Activated naive CD4-positive, alpha-beta T cell treated with Interleukin-2 at 50 U/mL for 16 hours (primary cell): ENCODE results near the gene CUL4A.
"Not testable (repeated sequence)": the region's sequence is repeated elsewhere in the genome, so short reads cannot be mapped to it uniquely, and the experiment has no call there.

Source experiments
- DNase-seq: peaks from one replicate; pipeline ENCODE4 v3.0.0-alpha.2; 2020

Gene CUL4A

DNA sequence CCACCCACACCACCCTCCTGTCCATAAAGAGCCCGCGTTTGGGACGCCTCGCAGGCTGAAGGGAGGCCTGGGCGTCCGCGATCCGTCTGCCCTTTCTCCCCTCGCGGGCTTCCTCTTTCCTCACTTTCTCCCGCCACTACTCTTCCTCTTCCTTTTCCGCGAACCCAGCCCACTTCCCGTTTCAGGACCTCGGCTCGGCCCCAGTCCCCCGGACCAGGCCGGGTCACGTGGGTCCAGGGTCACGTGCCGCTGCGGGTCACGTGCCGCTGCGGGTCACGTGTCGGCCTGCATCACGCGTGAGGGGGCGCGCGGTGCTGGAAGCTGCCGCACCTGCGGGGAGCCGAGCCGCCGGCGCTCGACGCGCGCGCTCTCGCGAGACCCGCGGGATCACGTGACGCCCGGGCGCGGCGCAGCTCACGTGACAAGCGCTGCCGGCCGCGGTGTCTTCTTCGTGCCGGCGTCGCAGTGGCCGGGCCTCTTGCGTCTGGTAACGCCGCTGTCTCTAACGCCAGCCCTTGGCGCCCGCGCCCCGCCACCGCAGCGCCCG is 87.5 kb downstream of the CUL4A start, which contains the start of gene LAMP1:
LAMP1 (plus strand) TSS at position 417 of the 547 bp plus-strand sequence. CDS start 196 bp downstream, outside the sequence.
- DNase-seq: peak; percentile 98

DNA sequence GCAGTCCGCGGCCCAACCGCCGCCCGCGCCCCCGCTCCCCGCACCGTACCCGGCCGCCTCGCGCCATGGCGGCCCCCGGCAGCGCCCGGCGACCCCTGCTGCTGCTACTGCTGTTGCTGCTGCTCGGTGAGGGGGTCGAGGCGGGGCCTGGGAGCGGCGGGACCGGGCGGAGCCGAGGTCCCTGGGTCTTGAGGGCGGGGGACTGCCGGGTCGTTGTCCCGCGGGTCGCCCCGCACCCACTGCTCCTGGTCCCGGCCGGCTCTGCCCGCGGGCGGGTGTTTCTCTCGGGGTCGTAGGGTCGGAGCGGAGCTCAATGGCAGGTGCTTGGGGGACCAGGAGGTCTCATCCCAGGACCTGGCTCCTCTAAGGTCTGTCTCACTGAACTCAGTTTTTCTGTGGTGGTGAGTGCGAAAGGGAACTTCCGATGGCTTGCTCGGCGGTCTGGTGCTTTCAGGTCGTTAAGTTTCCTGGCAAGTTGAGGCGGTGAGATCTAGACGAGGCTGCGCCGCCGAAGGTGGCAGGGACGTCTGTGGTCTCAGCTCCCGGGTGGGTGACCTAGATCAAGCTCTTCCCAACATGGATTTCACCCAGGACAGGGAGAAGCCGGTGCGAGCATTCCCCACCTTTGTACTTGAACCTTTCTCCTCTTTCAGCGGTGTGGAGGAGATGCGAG is 88.1 kb downstream of the CUL4A start:
- peak; percentile 63 for DNase-seq

DNA sequence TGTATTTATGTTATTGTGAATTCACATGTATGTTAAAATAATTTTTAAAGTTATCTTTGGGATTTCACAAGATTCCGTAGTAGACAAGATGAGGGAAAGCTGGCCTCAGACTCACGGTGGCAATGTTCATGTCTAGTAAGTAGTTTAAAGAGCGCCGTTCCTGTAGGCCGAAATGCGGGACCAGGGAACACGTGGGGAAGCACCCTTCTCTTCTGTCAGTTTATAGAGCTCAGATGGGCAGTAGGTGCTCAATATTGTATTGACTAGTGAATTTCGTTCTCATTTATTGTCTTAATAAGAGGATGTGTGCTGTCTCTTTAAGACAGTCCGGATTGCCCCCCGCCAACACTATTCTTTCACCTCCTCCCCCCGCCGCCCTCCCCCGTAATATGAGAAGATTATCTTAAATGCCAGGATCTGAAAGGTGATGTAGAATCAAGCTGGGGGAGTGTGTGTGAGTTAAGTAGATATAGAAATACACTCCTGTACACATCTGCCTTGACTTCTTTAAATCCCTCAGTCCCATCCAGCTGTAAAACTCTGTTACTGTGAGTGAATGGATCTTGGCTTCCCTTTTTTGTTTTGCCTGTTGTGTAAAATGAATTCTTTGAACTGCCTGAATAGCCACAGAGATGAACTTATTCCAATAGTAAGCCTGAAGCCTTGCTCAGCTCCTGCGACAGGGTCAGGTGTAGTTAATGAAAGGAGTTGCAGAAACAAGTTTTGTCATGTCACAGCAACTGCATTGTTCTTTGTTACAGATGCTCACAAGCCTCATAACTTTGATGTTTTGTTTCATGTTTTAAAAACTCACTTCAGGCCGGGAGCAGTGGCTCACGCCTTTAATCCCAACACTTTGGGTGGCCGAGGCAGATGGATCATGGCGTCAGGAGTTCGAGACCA is 88.9 kb downstream of the CUL4A start:
- no peak for DNase-seq

DNA sequence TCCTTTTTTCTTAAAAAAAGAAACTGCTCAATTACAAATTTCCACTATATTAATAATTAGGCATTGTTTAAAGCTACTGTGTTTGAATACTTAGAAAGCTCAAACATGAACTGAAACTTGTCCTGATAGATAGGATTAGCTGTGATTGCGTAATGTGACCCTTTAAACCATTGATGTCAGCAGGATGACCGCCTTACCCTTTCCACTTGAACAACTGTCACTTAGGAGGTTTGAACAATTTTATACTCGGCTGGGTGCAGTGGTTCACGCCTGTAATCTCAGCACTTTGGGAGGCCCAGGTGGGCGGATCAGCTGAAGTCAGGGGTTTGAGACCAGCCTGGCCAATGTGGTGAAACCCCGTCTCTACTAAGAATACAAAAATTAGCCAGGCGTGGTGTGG is 90.5 kb downstream of the CUL4A start:
- no peak for DNase-seq

DNA sequence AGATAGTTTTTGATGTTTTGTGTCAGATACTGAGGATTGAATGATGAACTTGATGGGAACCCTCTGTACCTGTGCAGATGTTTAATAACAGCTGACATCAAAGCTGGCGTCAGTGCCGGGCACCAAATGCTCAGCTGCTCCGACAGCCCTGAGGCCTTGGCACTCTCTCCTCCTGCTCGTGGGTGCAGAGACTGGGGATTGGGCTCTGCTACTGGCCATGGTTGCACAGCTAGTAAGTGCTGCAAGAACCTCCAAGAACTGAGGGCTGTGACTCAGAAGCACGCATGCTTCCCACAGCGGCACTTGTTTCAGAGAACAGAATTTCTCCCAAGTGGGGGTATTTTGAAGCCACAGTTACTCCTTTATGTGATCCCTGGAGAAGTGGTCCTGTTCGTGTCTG is 93.6 kb downstream of the CUL4A start:
- no peak for DNase-seq

DNA sequence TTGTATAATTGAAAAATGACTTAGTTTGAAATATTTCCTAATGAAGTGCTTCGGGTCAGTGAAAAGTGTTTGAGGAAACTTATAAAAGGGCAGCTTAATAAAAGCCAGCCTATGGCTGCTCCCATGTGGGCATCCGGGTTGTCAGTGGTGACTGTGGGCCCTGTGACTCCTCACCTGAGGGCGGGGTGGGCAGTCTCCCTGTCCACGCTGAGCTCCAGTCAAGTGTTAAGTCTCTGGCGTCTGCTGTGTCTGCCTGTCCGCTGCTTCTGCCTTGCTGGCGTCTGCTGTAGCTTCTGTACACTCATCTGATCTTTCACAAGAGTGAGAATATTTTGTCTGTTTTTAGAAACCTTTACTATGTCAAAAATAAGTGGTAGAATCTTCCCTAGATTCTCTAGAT is 94.7 kb downstream of the CUL4A start:
- no peak for DNase-seq

DNA sequence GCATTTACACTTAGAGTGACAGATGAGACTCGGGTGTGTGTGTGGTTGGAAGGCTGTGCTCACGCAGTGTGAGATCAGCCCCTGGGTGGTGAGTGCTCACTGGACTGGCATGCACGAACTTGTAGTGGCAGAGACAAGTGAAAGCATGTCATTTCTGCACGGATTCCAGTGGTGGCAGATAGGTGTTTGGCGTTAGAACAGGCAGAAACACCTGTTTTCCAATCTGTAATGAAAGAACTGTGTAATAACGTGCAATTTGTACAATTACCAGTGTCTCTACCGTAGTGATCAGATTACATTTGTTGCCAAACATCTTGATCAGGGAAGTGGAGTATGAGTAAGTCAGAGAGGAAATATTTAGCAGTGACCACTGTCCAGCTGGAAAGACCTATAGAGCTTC is 95.8 kb downstream of the CUL4A start:
- no peak for DNase-seq

DNA sequence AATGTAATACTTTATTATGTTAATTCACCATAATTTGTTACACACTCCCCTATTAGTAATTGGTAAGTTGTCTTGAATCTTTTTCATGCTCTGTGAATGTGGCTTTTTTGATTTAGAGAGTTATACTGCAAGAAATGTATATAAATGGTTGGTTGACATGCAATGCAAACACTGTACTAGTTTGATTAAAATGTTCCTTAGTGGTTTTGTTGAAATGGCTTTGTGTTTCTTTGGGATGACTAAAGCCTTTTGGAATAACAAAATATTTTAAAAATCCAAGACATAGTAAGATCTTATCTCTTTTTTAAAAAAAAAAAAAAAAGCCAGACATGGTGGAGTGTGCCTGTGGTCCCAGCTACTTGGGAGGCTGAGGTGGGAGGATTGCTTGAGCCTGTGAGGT is 98.1 kb downstream of the CUL4A start:
- DNase-seq: no peak

DNA sequence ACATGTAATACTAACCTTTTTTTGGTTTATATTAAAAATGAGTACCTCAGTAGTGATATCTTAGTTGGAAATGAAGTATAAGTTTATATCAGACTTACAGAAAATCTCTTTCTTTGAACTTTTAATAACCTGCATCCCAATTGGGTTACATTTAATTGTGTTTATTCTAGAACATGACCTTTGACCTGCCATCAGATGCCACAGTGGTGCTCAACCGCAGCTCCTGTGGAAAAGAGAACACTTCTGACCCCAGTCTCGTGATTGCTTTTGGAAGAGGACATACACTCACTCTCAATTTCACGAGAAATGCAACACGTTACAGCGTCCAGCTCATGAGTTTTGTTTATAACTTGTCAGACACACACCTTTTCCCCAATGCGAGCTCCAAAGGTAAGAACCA is 100.1 kb downstream of the CUL4A start:
- no peak for DNase-seq

DNA sequence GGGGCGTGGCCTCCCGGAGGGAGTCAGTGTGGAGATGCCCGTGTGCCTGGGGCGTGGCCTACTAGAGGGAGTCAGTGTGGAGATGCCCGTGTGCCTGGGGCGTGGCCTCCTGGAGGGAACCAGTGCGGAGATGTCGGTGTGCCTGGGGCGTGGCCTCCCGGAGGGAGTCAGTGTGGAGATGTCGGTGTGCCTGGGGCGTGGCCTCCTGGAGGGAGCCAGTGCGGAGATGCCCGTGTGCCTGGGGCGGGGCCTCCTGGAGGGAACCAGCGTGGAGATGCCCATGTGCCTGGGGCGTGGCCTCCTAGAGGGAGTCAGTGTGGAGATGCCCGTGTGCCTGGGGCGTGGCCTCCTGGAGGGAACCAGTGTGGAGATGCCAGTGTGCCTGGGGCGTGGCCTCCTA is 104.7 kb downstream of the CUL4A start:
- DNase-seq: not testable (repeated sequence)

DNA sequence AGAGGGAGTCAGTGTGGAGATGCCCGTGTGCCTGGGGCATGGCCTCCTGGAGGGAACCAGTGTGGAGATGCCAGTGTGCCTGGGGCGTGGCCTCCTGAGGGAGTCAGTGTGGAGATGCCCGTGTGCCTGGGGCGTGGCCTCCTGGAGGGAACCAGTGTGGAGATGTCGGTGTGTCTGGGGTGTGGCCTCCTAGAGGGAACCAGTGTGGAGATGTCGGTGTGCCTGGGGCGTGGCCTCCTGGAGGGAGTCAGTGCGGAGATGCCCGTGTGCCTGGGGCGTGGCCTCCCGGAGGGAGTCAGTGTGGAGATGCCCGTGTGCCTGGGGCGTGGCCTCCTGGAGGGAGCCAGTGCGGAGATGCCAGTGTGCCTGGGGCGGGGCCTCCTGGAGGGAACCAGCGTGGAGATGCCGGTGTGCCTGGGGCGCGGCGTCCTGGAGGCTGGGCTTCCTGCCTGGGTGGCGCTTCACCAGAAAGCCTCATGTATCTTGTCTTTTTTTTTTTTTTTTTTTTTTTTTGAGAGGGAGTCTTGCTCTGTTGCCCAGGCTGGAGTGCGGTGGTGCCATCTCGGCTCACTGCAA is 105.6 kb downstream of the CUL4A start:
- DNase-seq: not testable (repeated sequence)

DNA sequence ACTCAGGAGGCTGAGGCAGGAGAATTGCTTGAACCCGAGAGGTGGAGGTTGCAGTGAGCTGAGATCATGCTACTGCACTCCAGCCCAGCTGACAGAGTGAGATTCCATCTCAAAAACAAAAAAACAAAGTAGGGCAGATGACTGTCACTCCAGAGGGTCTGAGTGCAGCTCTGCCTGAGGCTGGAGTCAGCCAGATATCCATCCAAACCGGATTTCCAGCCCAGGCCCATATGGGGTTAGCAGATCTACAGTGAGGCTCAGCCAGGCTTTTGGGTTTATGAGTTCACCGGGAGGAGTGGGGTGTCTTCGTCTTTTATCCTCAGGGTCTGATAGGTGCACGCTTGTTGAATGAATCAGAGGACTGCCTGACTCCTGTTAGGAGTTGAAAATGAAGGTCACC is 106.6 kb downstream of the CUL4A start:
- no peak for DNase-seq
